Naive thymus-derived CD4-positive, alpha-beta T cell (primary cell): ENCODE measurements around the gene GRAMD1B. TPM values are rescaled to one million over a fixed set of nuclear protein-coding genes. Genes with fewer than 3 reads are reported as not detected.
"Not testable (repeated sequence)": the region's sequence is repeated elsewhere in the genome, so short reads cannot be mapped to it uniquely, and the experiment has no call there.

ENCODE experiments used
- ATAC-seq: fragments of 150-1000 bp; cut with Tn5 transposase; 2 replicates; pipeline ENCODE4 v1.10.0; 2021; ENCODE audit warnings: mild to moderate bottlenecking, moderate library complexity
- CTCF ChIA-PET: fragments of 350-600 bp; sonication (Branson Sonifier 250); formaldehyde crosslinking; loops from one replicate; lab custom pipeline; 2021; ENCODE audit warnings: antibody characterized with exemption; lab: Charles Lee
- POLR2A ChIA-PET: fragments of 350-600 bp; sonication (Branson Sonifier 250); formaldehyde crosslinking; loops from one replicate; lab custom pipeline; 2021; ENCODE audit warnings: antibody characterized with exemption, inconsistent platforms; lab: Charles Lee
- DNase-seq, 9 donors: peaks; one replicate each; pipeline versions ENCODE4 v3.0.0 to v3.0.0-alpha.2; 2020 to 2022; ENCODE audit warnings: mixed read lengths in 1 of 9
- H3K27ac ChIP-seq: one replicate; pipeline ENCODE4 v1.7.0; 2013; ENCODE audit warnings: mild to moderate bottlenecking, low read depth, low read length, moderate library complexity
- H3K27me3 ChIP-seq, 2 donors: one replicate each; pipeline ENCODE4 v1.7.0; 2013; ENCODE audit warnings: low read length in 2 of 2, mild to moderate bottlenecking in 2 of 2, moderate library complexity in 2 of 2; ENCODE audit not compliant: control insufficient read depth in 2 of 2, insufficient read depth in 2 of 2
- H3K36me3 ChIP-seq, 3 experiments: 1 replicate in 2 of 3; 2 replicates in 1 of 3; pipeline ENCODE4 v1.7.0; 2013; ENCODE audit warnings: low read length in 3 of 3, mild to moderate bottlenecking in 3 of 3, moderate library complexity in 1 of 3; ENCODE audit not compliant: insufficient read depth in 3 of 3, control insufficient read depth in 2 of 3
- H3K4me1 ChIP-seq, 2 donors: one replicate each; pipeline ENCODE4 v1.7.0; 2013; ENCODE audit warnings: low read length in 2 of 2, mild to moderate bottlenecking in 2 of 2, moderate library complexity in 1 of 2; ENCODE audit not compliant: control insufficient read depth in 2 of 2, insufficient read depth in 2 of 2
- H3K4me3 ChIP-seq: 2 replicates; pipeline ENCODE4 v1.7.0; 2013; ENCODE audit warnings: mild to moderate bottlenecking, low read length
- H3K9me3 ChIP-seq, 3 experiments: 1 replicate in 2 of 3; 2 replicates in 1 of 3; pipeline ENCODE4 v1.7.0; 2013; ENCODE audit warnings: low read length in 3 of 3; ENCODE audit not compliant: control insufficient read depth in 2 of 3
- H3K27ac Mint-ChIP-seq, 9 donors: one replicate each; pipeline ENCODE4 v1.8.0; 2020 to 2022; ENCODE audit warnings: mixed read lengths in 9 of 9, mild to moderate bottlenecking in 8 of 9, moderate library complexity in 5 of 9, inconsistent platforms in 2 of 9
- H3K27me3 Mint-ChIP-seq, 5 donors: one replicate each; pipeline ENCODE4 v1.8.0; 2021 to 2022; ENCODE audit warnings: mixed read lengths in 5 of 5, mild to moderate bottlenecking in 1 of 5
- H3K36me3 Mint-ChIP-seq, 5 donors: one replicate each; pipeline ENCODE4 v1.8.0; 2020 to 2022; ENCODE audit warnings: mixed read lengths in 5 of 5, mild to moderate bottlenecking in 3 of 5, inconsistent platforms in 1 of 5
- H3K4me1 Mint-ChIP-seq, 7 donors: one replicate each; pipeline ENCODE4 v1.8.0; 2020 to 2022; ENCODE audit warnings: mixed read lengths in 7 of 7, mild to moderate bottlenecking in 3 of 7, inconsistent platforms in 1 of 7
- H3K4me3 Mint-ChIP-seq, 10 donors: one replicate each; pipeline ENCODE4 v1.8.0; 2020 to 2022; ENCODE audit warnings: mild to moderate bottlenecking in 10 of 10, mixed read lengths in 10 of 10, moderate library complexity in 6 of 10, inconsistent platforms in 2 of 10
- H3K9me3 Mint-ChIP-seq, 11 donors: one replicate each; pipeline ENCODE4 v1.8.0; 2020 to 2022; ENCODE audit warnings: mixed read lengths in 11 of 11, mild to moderate bottlenecking in 4 of 11, inconsistent platforms in 1 of 11, moderate library complexity in 1 of 11
- intact Hi-C, 2 donors: fragments of 100-400 bp; cut with micrococcal nuclease; formaldehyde crosslinking; loops; one replicate each; pipeline ENCODE4 v1.15.1; 2023
- polyA plus RNA-seq, 2 donors: library from polyadenylated mRNA; unstranded; fragments of 300-500 nt; fragmentation: Illumina TruSeq; gene quantifications; one replicate each; pipeline ENCODE4 v1.2.3, GENCODE V29; 2021
- total RNA-seq, 6 experiments: library from RNA in 5 of 6; stranded (reverse) in 5 of 6; gene quantifications; 1 replicate in 5 of 6; 2 replicates in 1 of 6; pipeline ENCODE4 v1.2.3 and lab custom pipeline; 2021 to 2026

Gene GRAMD1B
- total and polyA plus RNA-seq, 7 experiments from 2014 or later, result 1.7 to 88.9 (median 10.0) TPM

DNA sequence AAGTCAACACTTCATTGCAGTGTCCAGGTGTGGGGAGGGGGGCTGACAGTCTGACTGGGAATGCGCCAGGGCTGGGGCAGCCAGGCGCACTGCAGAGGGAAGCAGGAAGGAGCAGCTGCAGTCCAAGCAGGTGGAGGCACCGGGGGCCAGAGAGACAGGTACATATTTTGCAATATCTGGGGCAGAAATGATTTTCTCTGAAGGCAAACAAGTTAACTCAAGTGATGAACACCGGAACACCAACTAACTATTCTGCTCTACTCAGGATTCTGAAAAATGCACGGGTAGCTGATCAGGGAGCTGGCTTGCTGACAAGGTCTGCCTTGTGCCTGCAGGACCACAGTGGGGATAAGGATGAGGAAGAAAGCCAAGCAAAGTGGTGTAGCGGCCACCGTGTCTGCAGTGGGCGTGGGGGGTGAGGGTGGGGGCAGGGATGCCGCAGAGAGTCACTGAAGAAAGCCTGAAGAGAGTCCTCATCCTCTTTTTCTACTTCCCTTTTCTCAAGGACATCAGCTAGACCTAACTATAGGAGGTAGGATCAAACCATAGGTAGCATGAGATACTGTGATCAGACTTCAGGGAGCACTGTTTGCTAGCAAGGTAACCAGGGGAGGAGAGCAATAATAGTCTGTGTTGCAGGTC lies 141.0 kb downstream of the GRAMD1B start:
- H3K4me3 Mint-ChIP-seq, result no peak overlapping the region
- no peaks in the 10 kb centered on the region for H3K9me3 ChIP-seq
- intact Hi-C loops, result no loop called here
- CTCF ChIA-PET, result interaction anchor here (1.6 kb wide), 1 partner anchor 9 kb away, joined by 6 read pairs; no protein-coding TSS in a partner anchor
- POLR2A ChIA-PET, result no interaction called here
- H3K27ac Mint-ChIP-seq, result no peak overlapping the region
- no peaks in the 10 kb centered on the region for H3K27me3 ChIP-seq
- H3K4me3 ChIP-seq, result no peak overlapping the region
- no peaks in the 10 kb centered on the region for H3K27me3 Mint-ChIP-seq
- no peaks in the 10 kb centered on the region for H3K36me3 Mint-ChIP-seq
- H3K27ac ChIP-seq, result no peak overlapping the region
- H3K4me1 ChIP-seq, result no peaks in the 10 kb centered on the region
- peaks cover 0 to 23% (median under 1%) of the 10 kb centered on the region in 7 donors for H3K4me1 Mint-ChIP-seq
- peak; percentile 32 for ATAC-seq
- H3K36me3 ChIP-seq, result no peaks in the 10 kb centered on the region
- DNase-seq, result no peak
- no peaks in the 10 kb centered on the region for H3K9me3 Mint-ChIP-seq

DNA sequence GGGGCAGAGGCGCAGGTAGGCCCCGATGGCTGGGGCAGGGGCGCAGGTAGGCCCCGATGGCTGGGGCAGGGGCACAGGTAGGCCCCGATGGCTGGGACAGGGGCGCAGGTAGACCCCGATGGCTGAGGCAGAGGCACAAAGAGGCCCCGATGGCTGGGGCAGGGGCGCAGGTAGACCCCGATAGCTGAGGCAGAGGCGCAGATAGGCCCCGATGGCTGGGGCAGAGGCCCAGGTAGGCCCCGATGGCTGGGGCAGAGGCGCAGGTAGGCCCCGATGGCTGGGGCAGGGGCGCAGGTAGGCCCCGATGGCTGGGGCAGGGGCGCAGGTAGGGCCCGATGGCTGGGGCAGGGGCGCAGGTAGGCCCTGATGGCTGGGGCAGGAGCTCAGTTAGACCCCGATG lies 142.7 kb downstream of the GRAMD1B start:
- H3K36me3 Mint-ChIP-seq, H3K4me1 ChIP-seq, H3K4me3 ChIP-seq, POLR2A ChIA-PET, intact Hi-C loops, H3K27me3 Mint-ChIP-seq, H3K27ac ChIP-seq, H3K4me3 Mint-ChIP-seq, H3K9me3 ChIP-seq, H3K27ac Mint-ChIP-seq, DNase-seq, H3K36me3 ChIP-seq, H3K9me3 Mint-ChIP-seq, ATAC-seq, H3K27me3 ChIP-seq: not testable (repeated sequence)
- peaks cover 6 to 32% (median 11%) of the 10 kb centered on the region in 7 donors for H3K4me1 Mint-ChIP-seq
- CTCF ChIA-PET, result interaction anchor here (0.6 kb wide), 1 partner anchor 96 kb away, joined by 3 read pairs; no protein-coding TSS in a partner anchor

DNA sequence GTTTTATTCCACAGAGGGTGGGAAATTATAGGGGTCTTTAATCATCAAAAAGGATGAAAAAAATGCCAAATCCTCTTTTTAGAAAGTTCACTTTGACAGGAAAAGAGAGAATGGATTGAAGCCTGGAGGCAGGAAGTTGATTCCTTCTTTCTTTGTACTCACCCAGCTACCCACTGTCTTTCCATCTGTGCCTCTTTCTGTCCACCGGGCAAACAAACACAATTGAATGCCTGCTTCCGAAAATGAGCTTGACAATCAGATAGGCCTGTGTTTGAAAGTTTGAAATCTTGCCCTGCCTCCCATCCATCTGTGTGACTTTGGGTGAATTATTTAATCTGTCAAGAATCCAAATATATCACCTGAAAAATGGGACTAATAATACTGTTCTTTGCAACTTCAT lies 143.2 kb downstream of the GRAMD1B start:
- CTCF ChIA-PET, result interaction anchor here (1.3 kb wide), 1 partner anchor 13 kb away, joined by 3 read pairs; no protein-coding TSS in a partner anchor

DNA sequence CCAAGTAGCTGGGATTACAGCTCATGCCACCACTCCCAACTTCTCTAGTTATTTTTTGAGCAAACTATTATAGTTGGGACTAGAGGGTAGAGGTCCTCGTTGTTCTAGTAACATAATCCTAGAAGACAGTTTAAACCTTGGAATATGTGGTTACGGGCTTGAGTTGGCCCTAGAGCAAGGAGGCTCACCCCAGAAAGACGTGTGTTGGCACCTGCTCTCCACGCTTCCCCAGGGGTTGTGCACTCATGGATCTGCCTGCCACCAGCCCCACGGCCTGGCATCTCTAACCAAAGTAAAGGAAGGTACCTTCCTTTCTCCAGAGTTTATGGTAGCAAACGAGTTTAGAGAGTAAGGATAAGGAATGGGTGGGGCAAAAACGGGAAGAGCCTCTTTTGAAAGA lies 145.4 kb downstream of the GRAMD1B start:
- ChIA-PET POLR2A (no interaction called here), CTCF (no interaction called here)
- no peaks in the 10 kb centered on the region for H3K36me3 ChIP-seq
- Mint-ChIP-seq H3K36me3 (peaks cover 0 to 1% (median 0%) of the 10 kb centered on the region in 5 donors), H3K4me1 (peaks cover 9 to 31% (median 12%) of the 10 kb centered on the region in 7 donors), H3K27me3 (no peaks in the 10 kb centered on the region), H3K9me3 (peaks cover 0 to 1% (median 0%) of the 10 kb centered on the region in 11 donors), H3K27ac (no peak overlapping the region), H3K4me3 (no peak overlapping the region)
- H3K27ac ChIP-seq, result no peak overlapping the region
- no peak for ATAC-seq
- DNase-seq, result no peak
- no peaks in the 10 kb centered on the region for H3K9me3 ChIP-seq
- H3K4me3 ChIP-seq, result no peak overlapping the region
- no peaks in the 10 kb centered on the region for H3K4me1 ChIP-seq
- no peaks in the 10 kb centered on the region for H3K27me3 ChIP-seq
- intact Hi-C loops, result loop anchor here in 1 of 2 donors (5.0 kb wide), 1 partner anchor 273 kb away; no protein-coding TSS in a partner anchor

More for the DNA sequence above, 143.2 kb downstream of the GRAMD1B start:
- POLR2A ChIA-PET, result no interaction called here
- Histone ChIP-seq H3K27me3 (no peaks in the 10 kb centered on the region), H3K36me3 (no peaks in the 10 kb centered on the region), H3K4me3 (no peak overlapping the region), H3K4me1 (no peaks in the 10 kb centered on the region), H3K27ac (no peak overlapping the region), H3K9me3 (no peaks in the 10 kb centered on the region)
- no peak for ATAC-seq
- Mint-ChIP-seq H3K4me1 (peaks cover 6 to 32% (median 11%) of the 10 kb centered on the region in 7 donors), H3K9me3 (peaks cover 0 to 1% (median 0%) of the 10 kb centered on the region in 11 donors), H3K36me3 (peaks cover 0 to 1% (median 0%) of the 10 kb centered on the region in 5 donors), H3K27ac (no peak overlapping the region), H3K27me3 (no peaks in the 10 kb centered on the region), H3K4me3 (no peak overlapping the region)
- intact Hi-C loops, result no loop called here
- DNase-seq, result no peak

DNA sequence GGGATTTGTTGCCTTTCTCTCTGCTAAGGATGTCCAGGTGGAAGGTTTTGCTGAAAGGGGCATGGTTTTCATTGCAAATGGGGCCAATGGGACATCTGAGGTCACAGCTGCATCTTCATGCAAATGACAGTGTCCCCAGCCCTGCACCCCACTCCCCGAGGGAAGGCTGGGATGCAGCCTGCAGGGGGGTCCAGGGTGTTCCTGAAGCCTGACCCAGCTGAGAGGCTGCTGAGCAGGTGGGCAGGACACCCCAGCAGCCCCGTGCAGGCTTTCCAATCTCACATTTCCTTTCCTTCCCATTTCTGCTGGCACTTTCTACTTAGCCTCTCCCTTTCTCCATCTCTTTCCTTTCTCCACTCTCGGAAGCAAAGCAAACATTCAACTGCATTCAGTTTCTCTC lies 146.0 kb downstream of the GRAMD1B start:
- H3K4me3 Mint-ChIP-seq, result peak overlapping the region in 4 of 10 donors; percentile 1 to 77 (median 36)
- intact Hi-C loops, result loop anchor here in 1 of 2 donors (2.0 to 5.0 kb wide), 2 partner anchors 65 to 274 kb away; no protein-coding TSS in a partner anchor
- ATAC-seq (no peak), DNase-seq (no peak)
- H3K9me3 ChIP-seq, result no peaks in the 10 kb centered on the region
- H3K4me3 ChIP-seq, result no peak overlapping the region
- peaks cover 10 to 37% (median 18%) of the 10 kb centered on the region in 7 donors for H3K4me1 Mint-ChIP-seq
- no peaks in the 10 kb centered on the region for H3K36me3 ChIP-seq
- H3K27ac ChIP-seq, result no peak overlapping the region
- H3K36me3 Mint-ChIP-seq, result peaks cover 0 to 1% (median 0%) of the 10 kb centered on the region in 5 donors
- no peaks in the 10 kb centered on the region for H3K27me3 ChIP-seq
- peaks cover 0 to 1% (median 0%) of the 10 kb centered on the region in 11 donors for H3K9me3 Mint-ChIP-seq
- H3K27ac Mint-ChIP-seq, result no peak overlapping the region
- H3K27me3 Mint-ChIP-seq, result peaks cover 0 to 4% (median 0%) of the 10 kb centered on the region in 5 donors
- peaks cover 0 to 4% of the 10 kb centered on the region in 2 donors for H3K4me1 ChIP-seq
- ChIA-PET CTCF (interaction anchor here (0.6 to 1.2 kb wide), 4 partner anchors 13 to 65 kb away, joined by 3 to 4 read pairs (median 3); no protein-coding TSS in a partner anchor), POLR2A (no interaction called here)

DNA sequence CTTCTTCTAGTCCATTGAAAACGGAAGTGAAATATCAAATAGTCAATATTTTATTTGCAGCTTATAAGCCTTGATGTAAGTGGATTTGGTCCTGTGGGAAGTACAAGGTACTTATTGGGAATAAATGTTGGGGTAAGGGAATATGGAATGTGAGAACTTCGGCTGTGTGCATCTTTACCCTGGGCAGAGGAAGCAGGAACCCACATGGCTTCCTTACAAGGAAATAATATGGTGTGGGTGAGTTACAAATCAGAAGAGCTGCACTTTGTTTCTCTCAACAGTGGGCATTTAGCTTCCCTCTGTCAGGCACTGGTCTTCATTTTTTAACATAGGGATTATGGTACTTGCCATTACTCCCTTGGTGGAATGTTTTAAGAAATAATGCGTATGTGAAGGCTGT lies 146.4 kb downstream of the GRAMD1B start:
- Mint-ChIP-seq H3K36me3 (peaks cover 0 to 2% (median 0%) of the 10 kb centered on the region in 5 donors), H3K27me3 (peaks cover 0 to 4% (median 0%) of the 10 kb centered on the region in 5 donors), H3K27ac (no peak overlapping the region), H3K9me3 (peaks cover 0 to 1% (median 0%) of the 10 kb centered on the region in 11 donors), H3K4me1 (peaks cover 10 to 38% (median 19%) of the 10 kb centered on the region in 7 donors), H3K4me3 (peak overlapping the region in 9 of 10 donors; percentile 0 to 77 (median 62))
- Histone ChIP-seq H3K4me1 (peaks cover 0 to 4% of the 10 kb centered on the region in 2 donors), H3K27me3 (no peaks in the 10 kb centered on the region), H3K27ac (no peak overlapping the region), H3K36me3 (no peaks in the 10 kb centered on the region), H3K9me3 (no peaks in the 10 kb centered on the region), H3K4me3 (peak overlapping the region; percentile 22)
- POLR2A ChIA-PET, result no interaction called here
- ATAC-seq, result no peak
- CTCF ChIA-PET, result interaction anchor here (0.6 to 1.4 kb wide), 6 partner anchors 8 to 169 kb away, joined by 3 to 4 read pairs (median 4); no protein-coding TSS in a partner anchor
- no peak for DNase-seq
- intact Hi-C loops, result loop anchor here in 1 of 2 donors (2.0 to 5.0 kb wide), 2 partner anchors 66 to 274 kb away; no protein-coding TSS in a partner anchor
